CD4-positive, alpha-beta T cell treated with Interleukin-2 at 100 ng/mL for 4 hours (primary cell): ENCODE measurements around the gene OBSCN.

Experiments used
- DNase-seq: peaks from one replicate; pipeline ENCODE4 v3.0.0-alpha.2; 2020; ENCODE audit warnings: low spot score

The OBSCN gene

DNA sequence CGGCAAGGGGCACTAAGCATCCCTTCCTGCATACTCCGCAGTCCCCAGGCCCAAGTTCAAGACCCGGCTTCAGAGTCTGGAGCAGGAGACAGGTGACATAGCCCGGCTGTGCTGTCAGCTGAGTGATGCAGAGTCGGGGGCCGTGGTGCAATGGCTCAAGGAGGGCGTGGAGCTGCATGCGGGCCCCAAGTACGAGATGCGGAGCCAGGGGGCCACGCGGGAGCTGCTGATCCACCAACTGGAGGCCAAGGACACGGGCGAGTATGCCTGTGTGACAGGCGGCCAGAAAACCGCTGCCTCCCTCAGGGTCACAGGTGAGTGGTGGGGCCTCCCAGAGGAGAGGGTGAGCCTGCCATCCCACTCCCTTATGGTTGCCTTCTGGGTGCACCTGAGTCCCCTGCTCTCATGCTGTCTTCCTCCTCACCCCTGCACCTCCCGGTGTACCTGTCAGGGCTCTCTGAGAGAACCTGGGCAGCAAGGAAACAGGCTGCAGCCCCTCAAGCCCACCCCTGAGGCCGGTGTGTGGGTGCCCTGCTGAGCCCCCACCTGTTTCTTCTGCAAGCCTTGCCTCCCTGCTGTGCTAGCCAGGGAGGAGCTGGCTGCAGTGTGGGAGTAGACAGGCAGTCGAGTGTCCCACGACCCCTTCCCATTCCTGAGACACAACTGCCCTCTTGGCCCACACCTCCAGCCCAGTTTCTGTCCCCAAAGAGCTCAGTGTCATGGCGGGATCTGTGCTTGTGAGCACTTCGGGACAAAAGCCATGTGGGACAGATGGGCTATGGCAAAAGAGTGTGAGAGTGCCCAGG, 99.6 kb downstream of the OBSCN start:
- DNase-seq = no peak

DNA sequence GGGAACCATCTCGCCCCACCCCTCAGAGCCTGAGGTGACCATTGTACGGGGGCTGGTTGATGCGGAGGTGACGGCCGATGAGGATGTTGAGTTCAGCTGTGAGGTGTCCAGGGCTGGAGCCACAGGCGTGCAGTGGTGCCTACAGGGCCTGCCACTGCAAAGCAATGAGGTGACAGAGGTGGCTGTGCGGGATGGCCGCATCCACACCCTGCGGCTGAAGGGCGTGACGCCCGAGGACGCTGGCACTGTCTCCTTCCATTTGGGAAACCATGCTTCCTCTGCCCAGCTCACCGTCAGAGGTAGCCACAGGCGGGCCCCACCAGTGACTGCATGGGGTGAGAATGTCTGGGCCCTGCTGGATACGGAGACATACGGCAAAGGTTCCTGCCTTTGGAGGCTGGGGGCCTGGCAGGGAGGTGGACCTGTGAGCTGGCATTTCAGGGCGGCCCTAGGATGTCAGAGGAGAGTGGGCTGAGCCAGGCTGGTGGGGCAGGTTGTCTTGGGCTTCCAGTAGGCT, 100.3 kb downstream of the OBSCN start:
- DNase-seq = no peak

DNA sequence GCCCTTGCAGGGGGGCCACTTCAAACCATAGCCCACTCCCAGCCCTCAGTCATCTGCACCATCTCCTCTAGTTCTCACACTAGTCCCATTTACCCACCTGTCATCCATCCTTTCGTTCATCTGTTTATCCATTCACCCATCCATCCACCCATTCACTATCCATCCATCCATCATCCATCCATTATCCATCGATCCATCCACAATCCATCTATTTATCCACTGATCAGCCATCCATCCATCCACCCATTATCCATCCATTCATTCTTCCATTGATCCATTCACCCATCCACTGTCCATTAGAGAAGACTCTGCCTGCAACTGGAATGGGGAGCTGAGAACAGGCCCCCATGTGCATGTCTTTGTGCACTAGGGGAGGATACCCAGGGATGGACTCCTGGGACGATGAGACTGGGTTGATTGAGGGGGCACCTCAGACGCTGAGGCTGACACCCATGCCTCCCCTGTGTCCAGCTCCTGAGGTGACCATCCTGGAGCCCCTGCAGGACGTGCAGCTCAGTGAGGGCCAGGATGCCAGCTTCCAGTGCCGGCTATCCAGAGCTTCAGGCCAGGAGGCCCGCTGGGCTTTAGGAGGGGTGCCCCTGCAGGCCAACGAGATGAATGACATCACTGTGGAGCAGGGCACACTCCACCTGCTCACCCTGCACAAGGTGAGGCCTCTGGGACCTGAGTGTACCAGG, 100.9 kb downstream of the OBSCN start:
- no peak for DNase-seq

DNA sequence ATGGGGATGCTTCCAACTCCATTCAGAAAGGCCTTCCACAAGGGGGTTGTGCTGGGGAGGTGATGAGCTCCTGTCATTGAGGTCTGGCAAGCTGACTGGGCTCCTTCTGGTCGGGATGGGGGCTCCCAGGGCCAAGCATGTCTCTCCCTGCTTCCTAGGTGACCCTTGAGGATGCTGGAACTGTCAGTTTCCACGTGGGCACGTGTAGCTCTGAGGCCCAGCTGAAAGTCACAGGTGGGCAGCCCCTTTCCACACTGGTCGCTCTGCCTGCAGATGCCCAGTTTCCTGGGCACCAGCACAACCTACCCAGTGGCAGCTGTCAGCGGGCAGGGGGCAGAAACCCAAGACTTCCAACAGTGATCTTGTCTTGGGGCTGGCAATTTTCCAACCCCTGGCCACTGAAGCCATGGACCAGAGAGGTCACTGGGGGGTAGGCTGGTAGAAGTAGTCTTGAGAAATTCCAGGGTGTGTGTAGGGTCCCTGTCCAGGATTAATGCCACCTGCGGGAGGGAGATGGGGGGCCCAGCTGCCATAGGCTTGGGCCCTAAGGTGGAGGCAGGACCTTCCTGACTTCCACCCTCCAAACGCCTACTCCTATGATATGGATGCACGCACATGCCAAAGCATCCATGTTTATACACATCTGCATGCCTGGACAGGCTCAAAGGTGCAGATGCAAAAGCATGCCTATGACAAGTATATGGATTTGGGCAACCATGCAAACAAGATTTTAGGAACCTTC, 101.7 kb downstream of the OBSCN start:
- DNase-seq = no peak

DNA sequence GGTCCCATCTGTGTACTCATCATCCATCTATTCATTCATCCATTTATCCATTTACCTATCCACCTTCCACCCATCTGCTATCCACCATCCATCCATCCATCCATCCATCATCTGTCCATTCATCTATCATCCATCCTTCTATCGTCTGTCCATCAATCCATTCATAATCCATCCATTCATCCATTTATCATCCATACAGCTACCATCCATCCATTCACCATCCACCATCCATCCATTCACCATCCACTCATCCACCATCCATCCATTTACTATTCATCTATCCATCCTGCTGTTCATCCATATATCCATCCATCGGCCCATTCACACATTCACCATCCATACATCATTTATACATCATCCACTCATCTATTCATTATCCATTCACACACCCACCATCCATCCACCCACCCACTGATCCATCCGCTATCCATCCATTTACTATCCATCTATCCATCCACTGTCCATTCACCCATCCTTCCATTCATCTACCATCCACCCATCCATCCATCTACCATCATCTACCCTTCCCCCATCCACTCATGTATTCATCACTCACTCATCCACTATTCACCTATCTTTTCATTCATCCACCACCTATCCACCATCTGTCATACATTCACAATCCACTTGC, 102.4 kb downstream of the OBSCN start:
- no peak for DNase-seq

DNA sequence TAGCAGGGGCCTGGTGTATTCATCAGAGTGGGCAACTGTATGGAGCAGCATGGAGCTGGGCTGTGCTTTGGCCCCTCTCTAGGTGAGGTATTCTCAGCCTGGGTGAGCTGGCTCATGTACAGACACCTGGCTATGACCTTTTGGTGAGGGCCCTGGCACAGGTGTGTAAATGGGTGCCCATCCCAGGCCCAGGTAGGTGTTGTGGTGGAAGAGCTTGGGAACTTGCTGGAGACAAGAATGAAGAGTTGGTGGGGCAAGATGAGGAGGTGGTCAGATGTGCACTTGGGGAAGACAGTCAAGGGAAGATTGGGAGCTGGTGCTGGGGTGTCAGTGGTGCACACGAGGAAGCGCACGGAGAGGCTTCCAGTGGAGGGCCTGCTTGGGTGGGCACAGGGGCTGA, 103.2 kb downstream of the OBSCN start:
- DNase-seq = no peak

DNA sequence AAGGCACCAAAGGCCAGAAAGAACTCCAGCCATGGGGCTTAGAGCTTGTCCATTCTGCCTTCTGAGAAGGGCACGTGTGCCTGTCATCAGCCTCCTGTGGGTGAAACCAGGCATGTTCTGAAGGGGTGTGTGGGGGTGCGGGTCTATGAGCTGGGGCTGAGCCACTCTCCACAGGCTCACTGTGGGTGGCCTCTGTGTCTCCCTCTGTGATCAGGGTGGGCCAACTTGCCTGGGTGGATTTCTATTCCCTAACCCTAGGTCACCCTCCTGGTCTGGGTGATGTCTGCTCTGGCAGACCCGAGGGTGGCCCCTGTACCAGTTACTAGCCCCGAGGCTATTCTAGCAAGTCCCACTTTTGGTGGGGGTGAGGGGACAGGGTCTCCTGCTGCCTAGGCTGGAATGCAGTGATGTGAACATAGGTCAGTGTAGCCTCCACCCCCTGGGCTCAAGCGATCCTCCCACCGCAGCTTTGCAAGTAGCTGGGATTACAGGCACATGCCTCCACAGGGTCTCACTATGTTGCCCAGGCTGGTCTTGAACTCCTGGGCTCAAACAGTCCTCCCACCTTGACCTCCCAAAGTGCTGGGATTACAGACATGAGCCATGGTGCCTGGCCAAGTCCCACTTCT, 104.4 kb downstream of the OBSCN start:
- DNase-seq = no peak

DNA sequence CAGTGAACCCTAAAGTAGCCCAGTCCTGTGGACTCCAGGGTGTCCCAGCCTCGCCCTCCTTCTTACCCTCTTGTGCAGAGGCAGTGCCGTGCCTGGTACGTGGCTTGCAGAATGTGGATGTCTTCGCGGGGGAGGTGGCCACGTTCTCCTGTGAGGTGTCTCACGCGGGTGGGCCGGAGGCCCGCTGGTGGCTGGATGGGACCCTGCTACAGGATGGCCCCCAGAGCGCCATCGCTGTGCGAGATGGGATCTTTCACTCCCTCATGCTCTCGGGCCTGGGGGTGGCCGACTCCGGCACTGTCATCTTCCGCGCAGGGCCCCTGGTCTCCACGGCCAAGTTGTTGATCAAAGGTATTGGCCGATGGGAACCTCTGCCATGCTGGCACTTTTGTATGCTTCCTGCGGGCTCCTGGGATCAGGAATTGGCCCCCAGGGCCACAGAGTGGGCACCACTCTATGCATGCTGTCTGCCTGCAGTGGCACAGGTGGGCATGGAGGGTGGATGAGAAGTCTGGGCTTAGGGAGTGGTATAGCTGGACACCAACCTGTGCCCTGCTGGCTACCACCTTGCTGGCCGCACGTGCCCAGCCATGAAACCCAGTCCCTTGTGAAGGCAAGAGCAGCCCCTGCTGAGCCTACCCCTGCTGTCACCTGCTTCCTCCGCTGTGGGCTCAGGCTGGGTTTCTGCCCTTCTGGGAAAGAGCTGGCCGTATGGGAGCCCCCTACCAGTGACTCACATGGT, 105.9 kb downstream of the OBSCN start:
- no peak for DNase-seq

DNA sequence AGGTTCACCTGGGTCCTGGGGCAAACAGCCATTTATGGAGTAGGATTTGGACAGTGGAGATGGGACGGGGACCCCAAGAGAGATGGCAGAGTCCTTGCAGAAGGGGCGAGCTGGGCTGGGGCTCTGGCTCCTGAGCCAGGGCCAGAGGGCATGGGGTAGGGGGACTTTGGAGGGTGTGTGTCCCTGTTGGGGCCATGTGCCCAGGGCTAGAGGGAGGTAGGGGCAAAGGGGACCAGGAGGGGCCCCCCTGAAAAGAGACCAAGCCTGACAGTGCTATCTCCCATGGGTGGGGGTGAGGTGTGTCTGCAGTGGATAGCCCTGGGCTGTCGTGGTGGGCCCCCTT, 106.4 kb downstream of the OBSCN start:
- no peak for DNase-seq

DNA sequence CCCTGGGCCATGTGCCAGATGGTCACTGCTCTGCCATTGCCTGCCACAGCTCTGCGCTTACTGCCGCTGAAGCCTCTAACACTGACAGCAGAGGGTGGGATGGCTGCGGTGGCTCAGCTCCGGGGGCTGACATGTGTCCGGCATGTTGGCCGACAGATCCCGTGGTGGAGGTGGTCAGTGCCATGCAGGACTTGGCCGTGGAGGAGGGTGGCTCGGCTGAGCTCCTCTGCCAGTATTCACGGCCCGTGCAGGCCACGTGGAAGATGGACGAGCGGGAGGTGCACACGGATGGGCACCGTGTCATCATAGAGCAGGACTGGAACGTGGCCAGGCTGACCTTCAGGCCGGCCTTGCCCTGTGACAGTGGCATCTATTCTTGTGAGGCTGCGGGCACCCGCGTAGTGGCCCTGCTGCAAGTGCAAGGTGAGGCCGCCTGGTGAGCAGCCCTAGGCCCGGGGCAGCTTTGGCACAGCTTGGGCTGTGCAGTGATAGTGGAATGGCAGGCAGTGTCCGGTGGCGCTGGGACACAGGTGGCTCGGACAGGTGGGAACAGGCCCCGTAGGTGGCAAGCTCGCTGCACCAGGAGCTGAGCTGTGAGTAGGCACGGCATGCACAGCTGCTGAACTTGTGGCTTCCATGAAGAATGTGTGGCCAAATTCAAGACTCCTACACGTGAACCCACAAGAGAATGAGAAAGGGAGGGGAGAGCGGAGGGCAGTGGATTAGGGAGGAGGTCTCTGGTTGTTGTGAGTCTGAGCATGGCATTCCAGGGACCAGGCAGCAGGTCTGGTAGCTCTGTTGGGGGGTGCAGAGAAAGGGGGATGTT, 107.0 kb downstream of the OBSCN start:
- no peak for DNase-seq

DNA sequence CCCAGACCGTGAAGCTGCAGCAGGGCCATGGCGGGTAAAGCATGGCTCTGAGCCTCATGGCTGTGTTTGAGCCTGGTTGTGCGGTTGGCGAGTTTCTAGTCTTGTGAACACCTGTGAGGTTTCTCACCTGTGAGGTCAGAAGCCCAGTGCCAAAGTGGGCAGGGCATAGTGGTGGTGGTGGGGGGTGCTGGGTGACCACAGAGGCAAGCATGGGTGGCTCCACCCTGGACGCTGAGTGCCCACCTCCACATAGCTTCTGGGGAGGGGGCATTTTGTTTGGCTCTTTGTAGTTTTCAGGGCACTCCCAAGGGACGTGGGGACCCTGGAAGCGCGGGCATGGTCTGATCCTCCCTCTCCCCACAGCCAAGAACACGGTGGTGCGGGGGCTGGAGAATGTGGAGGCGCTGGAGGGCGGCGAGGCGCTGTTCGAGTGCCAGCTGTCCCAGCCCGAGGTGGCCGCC, 107.7 kb downstream of the OBSCN start:
- DNase-seq = no peak

DNA sequence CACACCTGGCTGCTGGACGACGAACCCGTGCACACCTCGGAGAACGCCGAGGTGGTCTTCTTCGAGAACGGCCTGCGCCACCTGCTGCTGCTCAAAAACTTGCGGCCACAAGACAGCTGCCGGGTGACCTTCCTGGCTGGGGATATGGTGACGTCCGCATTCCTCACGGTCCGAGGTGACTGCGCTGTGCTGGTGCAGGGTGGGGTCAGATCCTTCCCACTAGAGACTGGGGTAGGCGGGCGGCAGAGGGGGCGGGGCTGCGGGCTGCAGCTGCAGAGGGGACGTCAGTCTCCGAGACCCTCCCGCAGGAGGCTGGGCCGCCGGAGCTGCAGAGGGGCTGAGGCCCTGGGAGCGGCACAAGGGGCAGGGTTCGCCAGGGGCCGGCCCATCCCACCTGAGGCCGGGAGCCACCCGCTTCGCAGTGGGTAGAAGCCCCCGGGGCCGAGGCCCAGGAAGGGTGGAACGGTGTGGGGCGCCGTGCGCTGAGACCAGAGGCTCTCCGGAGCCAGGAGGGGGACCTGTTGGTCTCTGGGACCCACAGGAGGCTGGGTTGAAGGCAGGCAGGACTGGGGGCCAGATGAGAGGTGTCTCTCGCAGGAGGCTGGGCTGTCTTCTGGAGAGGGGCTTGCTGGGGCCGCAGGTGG, 108.2 kb downstream of the OBSCN start:
- no peak for DNase-seq

DNA sequence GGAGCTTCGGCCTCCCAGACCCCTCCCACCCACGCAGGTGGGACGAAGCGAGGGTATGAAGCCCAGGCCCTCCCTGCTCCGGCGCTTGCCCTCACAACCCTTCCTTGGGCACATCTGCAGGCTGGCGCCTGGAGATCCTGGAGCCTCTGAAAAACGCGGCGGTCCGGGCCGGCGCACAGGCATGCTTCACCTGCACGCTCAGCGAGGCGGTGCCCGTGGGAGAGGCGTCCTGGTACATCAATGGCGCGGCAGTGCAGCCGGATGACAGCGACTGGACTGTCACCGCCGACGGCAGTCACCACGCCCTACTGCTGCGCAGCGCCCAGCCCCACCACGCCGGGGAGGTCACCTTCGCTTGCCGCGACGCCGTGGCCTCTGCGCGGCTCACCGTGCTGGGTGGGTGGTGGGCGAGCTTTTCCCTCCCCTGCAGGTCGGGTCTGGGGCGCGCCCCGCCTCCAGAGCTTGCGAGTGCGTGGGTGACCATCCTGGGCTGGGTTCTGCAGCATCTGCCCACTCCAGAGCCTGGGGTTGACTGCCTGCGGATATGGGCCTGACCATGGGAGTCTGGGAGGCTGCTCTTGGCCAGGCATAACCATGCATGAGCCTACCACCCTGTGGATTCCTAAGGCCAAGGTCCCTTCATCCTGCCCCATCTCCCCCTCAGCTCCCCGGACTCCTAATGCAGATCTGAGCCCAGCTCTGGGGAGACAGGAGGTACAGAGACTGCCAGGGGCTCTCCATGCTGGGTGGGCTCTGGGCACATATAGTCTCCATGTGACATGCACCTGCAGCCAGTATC, 108.9 kb downstream of the OBSCN start:
- no peak for DNase-seq

DNA sequence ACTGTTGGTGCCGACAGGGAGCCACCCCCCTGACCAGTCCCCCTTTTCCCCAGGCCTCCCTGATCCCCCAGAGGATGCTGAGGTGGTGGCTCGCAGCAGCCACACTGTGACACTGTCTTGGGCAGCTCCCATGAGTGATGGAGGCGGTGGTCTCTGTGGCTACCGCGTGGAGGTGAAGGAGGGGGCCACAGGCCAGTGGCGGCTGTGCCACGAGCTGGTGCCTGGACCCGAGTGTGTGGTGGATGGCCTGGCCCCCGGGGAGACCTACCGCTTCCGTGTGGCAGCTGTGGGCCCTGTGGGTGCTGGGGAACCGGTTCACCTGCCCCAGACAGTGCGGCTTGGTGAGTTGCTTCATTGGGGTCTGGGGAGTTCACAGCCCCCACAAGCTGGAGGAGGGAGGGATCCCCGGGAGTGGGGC, 109.6 kb downstream of the OBSCN start:
- DNase-seq = no peak

DNA sequence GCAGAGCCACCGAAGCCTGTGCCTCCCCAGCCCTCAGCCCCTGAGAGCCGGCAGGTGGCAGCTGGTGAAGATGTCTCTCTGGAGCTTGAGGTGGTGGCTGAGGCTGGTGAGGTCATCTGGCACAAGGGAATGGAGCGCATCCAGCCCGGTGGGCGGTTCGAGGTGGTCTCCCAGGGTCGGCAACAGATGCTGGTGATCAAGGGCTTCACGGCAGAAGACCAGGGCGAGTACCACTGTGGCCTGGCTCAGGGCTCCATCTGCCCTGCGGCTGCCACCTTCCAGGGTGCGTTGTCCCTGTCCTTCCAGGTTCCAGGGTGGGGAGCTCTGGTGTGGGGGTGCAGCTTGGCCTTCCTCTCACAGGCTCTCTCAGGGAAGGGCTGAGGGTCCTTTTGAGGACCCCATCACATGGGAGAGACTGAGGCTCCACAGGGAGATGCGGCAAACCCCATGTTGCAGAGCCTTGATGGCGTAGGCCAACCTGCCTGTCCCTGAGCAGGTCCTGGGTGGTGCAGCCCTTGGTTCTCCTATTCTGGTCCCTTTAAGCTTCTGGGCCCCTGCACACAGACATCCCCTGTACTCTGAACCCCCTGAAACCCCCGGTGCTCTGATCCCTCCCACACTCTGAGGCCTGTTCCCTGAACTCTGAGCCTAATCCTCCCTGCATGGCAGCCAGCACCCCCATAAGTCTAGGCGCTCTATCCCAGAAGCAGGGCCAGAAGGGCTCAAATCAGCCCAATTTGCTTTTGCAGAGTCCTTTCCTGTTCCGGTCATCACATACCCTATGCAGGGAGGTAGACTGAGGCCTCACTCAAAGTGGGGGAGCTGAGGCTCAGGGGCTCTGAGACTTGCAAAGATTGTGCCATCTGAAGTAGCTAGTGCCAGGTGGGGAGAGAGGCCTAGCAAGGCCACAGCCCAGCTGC, 110.3 kb downstream of the OBSCN start:
- DNase-seq = no peak

DNA sequence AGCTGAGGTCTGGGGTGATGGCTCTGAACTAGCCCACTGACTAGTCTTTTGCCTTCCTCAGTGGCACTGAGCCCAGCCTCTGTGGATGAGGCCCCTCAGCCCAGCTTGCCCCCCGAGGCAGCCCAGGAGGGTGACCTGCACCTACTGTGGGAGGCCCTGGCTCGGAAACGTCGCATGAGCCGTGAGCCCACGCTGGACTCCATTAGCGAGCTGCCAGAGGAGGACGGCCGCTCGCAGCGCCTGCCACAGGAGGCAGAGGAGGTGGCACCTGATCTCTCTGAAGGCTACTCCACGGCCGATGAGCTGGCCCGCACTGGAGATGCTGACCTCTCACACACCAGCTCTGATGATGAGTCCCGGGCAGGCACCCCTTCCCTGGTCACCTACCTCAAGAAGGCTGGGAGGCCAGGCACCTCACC, 111.0 kb downstream of the OBSCN start:
- no peak for DNase-seq

DNA sequence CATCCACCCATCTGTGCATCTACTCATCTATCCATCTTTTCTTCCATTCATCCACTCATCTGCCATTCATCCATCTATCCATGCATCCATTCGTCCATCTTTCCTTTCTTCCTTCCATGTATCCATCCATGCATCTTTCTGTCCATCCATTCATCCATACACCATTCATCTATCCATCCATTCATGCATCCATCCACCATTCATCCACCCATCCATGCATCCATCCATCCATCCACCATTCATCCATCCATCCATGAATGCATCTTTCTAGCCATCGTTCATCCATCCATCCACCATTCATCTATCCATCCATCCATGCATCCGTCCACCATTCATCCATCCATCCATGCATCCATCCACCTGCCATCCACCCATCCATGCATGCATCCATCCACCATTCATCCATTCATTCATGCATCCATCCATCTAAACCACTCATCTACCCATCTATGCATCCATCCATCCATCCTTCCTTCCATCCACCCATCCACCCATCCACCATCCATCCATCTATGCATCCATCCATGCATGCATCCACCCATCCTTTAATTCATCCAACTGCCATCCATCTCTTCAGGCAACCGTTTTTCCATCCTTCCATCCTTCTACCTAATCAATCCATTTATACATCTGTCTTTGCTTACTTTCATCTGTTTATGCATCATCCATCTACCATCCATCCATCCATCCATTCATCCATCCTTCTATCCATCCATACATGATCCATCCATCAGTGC, 111.7 kb downstream of the OBSCN start:
- DNase-seq = no peak
